Stimulated activated CD4-positive, alpha-beta T cell treated with anti-CD3 and anti-CD28 coated beads, Interleukin-1b, Interleukin-23, amount 100 ng/mL, for 1 hour (primary cell): ENCODE measurements around the gene SF3B3.

ENCODE experiments used
- DNase-seq, 2 donors: peaks; one replicate each; pipeline ENCODE4 v3.0.0-alpha.2; 2020; ENCODE audit warnings: low read depth in 2 of 2

The SF3B3 gene

DNA sequence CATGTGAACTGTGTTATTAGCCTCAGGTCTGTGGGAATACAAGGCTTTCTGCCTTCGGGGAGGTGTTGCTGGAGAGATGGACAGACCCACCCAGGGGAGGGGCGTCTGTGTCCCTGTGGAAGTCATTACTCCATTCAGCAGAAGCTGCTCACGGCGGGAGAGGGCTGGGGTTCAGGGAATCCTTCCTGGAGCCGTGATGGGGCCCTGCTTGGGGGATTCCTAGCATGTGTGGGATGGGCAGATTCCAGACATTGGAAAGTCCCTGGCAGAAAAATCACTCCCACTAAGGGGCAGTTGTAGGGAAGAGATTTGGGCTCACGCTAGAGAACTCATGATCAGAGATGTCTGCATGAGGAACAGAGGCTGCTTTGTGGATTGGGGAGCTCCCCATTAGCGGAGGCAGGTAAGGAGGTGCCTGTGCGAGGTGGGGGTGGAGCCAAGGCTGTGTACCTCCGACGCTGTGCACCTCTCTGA lies 66.4 kb downstream of the SF3B3 start:
- no peak for DNase-seq

DNA sequence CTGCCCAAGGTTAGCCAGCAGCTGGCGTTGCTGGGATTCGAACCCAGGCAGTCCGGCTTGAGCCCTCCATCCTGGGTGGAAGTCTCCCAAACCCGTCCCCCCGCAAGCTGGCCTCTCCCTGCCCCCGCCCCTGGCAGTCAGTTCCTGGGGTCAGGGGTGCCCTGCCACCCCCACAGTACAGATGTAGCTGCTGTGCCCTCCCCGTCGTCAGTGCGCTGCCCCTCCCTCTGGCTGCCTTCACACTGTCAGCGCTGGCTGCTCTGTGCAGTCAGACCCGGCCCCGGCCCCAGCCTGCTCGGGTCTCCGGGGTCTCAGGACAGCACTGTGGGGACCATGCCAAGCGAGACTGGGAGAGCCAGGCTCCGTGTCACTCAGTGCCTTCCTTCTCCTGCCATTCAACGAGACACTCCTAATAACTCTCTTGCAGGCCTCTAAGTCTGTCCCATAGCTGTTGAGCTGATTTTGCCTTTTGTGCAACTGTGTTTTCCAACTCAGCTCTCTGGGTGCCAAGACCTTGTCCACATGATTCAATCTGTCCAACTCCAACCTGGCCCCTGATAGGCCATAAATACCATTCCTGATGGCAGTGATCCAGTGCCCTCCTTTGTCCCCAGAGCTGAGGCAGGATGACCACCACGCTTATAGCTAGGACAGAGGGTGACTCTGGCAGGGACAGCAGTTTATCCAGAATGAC lies 67.3 kb downstream of the SF3B3 start:
- DNase-seq: no peak

DNA sequence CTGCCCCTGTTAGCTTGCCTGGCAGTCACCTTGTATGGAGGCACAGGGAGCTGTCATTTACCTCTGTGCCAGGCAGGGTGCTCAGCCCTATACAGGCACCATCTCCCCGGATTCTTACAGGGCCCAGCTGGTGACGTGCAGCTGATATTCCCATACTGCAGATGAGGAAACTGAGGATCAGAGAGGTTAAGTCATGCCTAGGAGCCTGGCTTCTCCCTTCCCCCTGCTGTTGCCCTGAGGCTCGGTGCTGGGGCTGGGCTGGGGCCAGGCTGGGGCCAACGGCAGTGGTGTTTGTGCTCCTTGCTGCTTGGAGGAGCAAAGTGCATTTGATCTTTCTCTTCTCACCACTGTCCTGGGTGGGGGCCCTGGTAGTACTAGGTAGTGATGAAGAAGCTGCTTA lies 68.0 kb downstream of the SF3B3 start:
- DNase-seq: no peak

DNA sequence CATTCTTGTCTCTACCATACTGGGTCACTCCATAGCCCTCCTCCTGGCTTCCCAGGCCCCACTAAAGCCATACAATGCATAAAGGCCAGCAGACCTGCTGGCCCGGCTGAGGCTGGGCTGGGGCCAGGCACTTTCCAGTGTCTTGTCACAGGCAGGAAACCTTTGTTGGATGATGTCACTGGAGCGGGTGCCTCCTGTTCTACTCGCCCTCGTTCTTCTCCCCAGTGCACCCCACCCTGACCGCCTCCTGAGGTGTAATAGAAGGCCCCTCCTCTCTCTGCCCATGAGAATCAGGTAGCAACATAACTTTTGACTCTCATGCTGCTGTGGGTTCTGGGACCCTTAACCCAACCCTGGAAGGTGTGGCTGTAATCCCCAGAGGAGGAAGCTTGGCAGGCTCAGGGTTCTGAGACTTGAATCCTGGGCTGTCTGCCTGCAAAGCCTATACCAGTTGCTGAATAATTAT lies 68.5 kb downstream of the SF3B3 start:
- no peak for DNase-seq

DNA sequence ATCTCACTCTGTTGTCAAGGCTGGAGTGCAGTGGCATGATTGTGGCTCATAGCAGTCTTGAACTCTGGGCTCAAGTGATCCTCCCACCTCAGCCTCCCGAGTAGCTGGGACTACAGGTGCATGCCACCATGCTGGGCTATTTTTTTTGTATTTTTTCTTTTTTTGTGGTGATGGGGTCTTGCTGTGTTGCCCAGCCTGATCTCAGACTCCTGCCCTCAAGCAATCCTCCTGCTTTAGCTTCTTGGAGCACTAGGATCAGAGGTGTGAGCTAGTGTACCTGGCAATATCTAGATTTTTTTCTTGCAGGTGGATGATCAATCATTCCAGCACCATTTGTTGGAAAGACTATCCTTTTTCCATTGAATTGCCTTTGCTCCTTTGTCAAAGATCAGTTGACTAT lies 69.9 kb downstream of the SF3B3 start:
- DNase-seq: no peak

DNA sequence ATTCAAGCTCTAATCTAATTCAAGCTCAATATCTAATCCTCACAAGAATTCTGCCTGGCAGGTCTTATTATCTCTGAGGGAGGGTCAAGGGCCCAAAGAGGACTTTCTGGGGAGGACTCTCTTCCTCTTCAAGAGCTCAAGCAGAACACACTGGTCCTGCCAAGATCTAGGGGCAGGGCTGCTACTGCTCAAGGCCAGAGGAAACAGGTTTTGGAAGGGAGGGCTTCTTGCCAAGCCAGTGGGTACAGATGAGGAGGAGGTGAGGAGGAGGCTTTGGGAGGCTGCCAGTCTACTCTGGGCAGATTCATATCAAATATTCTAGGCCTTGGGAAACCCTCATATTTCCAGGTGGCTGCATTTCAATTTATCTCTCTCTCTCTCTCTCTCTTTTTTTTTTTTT lies 71.0 kb downstream of the SF3B3 start:
- DNase-seq: no peak

DNA sequence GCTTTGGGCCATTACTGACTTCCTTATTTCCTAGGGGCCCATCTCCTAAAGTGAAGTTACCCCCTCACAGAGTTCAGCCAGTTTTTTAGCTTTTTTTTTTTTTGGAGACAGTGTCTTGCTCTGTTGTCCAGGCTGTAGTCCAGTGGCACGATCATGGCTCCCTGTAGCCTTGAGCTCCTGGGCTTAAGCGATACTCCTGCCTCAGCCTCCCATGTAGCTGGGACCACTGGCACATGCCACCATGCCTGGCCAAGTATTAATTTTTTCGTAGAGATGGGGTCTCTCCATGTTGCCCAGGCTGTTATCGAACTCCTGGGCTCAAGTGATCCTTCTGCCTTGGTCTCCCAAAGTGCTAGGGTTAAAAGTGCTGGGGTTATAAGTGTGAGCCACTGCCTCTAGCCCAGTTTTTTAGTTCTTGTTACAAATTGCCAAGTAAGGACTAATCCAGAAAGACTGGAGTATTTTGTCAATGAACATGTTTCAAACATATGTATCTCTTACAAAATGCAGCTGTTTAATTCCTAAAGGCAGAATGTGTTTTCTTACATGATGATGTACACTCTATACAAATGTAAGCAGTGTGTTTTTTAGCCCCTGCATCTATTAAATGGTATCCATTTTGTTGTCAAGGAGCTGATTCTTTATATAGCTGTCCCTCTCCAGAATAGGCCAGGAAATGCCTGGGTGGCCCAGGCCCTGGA lies 73.7 kb downstream of the SF3B3 start:
- DNase-seq: no peak

DNA sequence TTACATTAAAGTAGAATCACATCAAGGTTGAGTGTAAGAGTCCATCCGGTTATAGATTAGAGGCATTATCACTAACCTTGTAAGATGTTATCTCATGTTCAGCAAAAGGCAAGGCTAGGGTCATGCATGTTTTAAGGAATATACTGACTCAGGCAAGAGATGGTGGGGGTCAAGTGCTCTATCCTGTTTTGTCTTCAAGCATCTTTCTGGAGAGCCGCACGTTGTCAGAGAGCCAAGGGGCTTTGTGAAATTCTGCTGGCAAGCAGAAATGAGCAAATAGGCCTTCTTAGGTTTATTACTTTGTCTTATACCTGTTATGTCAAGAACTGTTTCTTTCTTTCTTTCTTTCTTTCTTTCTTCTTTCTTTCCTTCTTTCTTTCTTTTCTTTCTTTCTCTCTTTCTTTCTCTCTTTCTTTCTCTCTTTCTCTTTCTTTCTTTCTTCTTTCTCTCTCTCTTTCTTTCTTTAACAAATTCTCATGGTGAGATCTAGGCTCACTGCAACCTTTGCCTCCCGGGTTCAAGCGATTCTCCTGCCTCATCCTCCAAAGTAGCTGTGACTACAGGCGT lies 75.4 kb downstream of the SF3B3 start:
- DNase-seq: no peak

DNA sequence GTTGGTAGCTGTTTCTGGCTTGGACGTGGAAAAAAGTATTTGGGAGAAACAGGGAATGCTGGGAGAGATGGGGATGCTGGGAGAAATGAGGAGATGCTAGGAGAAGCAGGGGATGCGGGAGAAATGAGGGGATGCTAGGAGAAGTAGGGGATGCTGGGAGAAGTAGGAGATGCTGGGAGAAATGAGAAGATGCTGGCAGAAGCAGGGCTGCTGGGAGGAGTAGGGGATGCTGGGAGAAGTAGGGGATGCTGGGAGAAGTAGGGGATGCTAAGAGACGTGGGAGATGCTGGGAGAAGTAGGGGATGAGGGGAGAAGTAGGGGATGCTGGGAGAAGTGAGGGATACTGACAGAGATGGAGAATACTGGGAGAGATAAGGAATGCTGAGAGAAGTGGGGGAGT lies 77.1 kb downstream of the SF3B3 start:
- DNase-seq: no peak

DNA sequence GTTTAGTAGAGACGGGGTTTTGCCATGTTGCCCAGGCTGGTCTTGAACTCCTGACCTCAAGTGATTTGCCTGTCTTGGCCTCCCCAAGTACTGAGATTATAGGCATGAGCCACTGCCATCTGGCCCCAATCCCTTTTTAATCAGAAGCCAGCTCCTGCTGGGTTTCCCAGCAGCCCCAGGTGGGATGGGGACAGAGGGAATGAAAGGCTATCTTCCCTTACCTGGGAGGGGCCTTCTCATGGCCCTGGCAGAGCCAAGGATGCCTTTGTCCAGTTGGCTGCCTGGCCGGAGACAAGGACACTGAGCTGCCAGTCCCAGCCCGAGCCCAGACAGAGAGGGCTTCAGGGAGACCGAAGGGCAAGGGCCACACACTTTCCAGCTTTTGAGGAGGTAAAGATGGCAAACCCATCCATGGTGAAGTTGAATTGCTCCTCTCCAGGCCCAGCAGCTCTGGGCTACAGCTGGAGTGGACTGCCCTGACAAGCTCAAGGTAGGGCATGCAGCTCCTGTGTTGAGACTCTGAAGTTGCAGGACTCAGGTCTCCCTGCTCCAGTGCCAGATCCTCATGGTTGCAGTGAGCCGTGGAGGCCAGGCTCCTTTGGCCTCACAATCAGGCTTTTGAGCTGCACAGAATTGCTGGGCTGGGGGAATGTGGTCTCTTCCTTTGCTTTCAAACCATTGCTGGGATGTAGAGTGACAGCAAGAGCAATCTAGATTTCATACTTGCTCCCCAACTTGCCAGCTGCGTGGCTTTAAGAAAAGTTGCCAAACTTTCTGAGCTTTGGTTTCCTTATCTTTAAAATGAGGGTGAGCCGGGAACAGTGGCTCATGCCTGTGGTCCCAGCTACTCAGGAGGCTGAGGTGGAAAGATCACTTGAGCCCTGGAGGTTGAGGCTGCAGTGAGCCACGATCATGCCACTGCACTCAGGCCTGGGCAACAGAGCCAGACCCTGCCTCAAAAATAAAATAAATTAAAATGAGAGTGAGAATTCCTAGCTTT lies 78.3 kb downstream of the SF3B3 start:
- no peak for DNase-seq

DNA sequence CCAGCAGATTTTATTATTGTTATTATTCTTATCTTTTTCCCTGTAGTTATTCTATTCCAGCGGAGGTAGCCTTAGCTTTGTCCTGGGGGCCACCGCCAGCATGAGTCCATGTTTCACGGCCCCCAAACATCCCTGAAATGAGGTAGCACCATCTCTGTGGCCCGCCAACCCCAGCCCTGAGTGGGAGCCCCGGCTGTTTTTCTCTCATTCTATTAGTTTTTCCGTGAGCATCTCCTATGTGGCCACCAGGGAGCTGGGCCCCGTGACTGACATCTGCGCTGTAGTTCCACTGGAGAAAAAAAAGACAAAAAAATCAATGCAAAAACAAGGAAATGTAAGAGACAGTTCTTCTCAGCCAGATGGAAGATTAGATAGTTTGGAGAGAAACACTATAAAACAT lies 79.2 kb downstream of the SF3B3 start:
- DNase-seq: no peak

DNA sequence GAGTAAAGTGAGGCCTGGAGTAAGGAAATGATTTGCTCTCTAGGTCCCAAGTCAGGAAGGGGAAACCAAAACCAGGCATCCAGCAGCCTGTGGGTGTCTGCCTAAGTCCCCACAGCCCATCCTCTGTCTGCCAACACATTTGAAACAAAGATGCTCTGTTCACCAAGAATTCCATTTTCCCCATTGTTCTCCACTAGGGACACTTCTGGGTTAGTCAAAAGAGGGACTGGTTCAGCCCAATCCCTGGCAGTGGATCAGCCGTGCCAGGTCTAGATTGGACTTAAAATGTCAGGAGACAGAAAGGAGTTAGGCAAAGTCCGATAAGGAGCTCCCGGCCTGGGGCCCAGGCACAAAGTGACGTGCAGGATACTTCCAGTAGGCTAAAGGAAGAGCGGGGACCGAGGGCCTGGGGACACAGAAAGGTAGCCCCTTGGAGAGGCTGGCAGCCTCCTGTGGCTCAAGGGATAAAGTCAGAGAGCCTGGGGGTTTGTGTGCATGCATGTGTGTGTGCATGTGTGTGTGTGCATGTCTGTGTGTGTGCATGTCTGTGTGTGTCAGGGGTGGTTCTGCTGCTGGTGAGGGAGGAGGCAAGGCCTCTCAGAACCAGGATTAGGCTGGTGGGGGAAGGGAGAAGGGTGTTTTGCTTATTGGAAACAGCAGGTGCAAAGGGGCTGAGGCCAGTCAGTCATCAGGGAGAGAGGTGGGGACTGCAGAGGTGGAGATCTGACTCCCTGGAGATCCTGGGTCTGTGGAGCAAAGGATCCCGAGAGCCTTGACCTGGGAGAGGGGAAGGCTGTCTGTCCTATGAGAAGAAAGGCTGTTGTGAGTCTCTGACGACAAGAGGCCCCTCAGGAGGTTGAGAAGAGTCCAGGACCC lies 81.0 kb downstream of the SF3B3 start:
- no peak for DNase-seq

DNA sequence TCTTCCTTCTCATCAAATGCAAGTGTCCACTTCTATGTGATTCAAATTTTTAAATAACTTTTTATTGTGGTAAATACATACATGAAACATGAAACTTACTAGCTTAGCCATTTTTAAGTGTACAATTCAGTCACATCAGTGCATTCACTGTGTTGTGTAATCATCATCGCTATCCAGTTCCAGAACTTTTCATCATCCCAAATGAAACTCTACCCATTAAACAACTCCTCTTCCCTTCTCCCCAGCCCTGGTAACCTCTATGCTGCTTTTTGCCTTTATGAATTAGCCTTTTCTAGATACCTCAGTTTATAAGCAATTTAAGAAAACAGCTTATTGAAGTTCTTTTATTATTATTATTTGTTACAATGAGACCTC lies 81.7 kb downstream of the SF3B3 start:
- no peak for DNase-seq

DNA sequence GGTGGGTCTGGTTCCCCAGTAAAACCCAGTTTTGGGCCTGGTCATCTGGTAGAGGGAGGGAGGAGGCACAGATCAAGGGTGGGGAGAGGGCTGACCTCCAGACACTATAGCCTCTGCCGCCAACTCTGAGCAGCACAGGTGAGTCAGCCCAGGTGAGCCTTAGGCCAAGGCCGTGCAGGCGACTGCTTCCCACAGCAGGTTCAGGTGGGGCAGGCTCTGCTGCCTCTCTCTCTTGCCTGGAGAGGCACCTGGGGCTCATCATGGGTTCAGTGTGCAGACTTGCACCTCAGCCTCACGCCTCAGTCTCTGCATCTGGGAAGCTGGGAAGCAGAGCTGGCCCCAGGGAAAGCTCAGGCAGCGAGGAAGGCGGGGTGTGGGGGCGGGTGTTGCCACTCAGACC lies 84.9 kb downstream of the SF3B3 start:
- DNase-seq: no peak

DNA sequence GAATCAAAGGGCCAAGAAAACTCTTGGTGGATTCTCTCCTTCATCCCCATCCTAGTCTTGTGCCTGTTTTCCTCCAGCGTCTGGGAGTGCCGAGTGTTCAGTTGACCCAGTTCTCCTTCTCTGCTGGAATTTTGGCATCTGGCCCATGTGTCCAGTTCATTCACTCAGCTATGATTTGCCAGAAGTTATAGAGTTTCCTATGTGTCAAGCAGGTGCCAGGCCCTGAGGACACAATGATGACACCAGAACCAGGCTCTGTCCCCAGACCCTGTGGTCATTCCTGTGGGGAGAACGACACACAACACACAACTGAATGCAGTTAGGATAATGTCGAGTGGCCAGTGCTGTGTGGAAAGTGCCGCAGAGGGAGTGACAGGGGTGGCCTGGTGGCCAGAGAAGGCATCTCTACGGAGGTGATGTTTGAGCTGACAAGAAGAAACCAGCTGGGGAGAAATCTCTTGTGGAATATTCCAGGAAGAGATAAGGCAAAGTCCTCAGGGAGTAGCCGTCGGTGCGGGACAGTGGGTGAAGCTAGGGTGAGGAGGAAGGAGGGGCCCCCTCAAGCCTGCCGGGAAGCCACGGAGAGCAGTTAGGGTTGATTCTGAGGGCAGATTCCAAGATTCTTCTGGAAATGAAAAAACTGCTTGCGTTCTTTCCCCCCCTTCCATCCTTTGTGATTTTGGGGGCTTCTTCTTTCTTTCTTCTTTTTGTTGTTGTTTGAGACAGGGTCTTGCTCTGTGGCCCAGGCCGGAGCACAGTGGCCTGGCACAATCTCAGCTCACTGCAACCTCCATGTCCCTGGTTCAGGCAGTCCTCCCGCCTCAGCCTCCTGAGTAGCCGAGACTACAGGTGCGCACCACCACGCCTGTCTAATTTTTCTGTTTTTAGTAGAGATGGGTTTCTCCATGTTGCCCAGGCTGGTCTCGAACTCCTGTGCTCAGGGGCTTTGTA lies 86.9 kb downstream of the SF3B3 start:
- no peak for DNase-seq

DNA sequence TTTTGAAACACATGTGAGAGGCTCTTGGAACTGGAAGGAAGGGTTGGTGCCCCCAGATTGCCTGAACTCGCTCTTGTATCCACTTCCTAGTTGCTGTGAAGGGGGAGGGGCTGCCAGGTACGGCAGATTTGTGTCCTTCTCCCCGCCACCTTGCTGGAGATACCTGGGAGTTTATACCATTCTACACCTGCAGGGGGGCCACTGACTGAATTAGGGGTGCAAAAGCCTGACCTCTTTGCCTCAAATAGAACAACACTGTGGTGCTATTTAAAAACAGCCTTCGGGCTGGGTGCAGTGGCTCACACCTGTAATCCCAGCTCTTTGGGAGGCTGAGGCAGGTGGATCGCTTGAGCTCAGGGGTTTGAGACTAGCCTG lies 87.6 kb downstream of the SF3B3 start:
- DNase-seq: no peak

DNA sequence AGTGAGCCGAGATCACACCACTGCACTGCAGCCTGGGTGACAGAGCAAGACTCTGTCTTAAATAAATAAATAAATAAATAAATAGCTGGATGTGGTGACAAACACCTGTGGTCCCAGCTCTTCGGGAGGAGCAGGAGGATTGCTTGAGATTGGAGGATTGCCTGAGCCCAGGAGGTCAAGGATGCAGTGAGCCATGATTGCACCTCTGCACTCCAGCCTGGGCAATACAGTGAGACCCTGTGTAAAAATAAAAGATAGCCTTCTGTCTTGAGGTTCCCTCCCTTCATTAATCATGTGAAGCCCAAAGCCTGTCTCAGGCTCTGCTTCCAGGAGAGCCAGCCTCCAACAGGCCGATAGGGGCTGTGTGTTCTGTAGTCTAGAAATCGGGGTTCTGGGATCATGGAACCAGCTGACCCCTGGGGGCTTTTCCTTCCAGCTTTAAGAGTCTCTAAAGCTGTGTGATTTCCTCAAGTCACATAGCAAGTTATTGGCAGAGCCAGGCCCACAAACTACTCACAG lies 88.2 kb downstream of the SF3B3 start:
- DNase-seq: no peak

DNA sequence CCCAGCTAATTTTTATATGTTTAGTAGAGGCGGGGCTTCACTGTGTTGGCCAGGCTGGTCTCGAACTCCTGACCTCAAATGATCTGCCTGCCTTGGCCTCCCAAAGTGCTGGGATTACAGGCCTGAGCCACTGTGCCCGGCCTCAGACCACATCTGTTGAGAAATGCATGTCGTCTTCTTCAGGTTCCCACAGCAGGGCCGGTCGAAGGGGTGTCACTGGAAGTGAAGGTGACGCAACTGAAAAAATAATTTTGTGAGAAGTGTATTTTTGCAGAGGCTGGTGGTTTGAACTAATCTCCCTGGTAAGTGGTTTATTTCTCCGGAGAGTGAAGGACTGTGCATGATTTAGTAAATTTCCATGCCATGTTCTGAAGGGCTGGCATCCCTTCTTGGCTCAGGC lies 89.3 kb downstream of the SF3B3 start:
- DNase-seq: no peak

DNA sequence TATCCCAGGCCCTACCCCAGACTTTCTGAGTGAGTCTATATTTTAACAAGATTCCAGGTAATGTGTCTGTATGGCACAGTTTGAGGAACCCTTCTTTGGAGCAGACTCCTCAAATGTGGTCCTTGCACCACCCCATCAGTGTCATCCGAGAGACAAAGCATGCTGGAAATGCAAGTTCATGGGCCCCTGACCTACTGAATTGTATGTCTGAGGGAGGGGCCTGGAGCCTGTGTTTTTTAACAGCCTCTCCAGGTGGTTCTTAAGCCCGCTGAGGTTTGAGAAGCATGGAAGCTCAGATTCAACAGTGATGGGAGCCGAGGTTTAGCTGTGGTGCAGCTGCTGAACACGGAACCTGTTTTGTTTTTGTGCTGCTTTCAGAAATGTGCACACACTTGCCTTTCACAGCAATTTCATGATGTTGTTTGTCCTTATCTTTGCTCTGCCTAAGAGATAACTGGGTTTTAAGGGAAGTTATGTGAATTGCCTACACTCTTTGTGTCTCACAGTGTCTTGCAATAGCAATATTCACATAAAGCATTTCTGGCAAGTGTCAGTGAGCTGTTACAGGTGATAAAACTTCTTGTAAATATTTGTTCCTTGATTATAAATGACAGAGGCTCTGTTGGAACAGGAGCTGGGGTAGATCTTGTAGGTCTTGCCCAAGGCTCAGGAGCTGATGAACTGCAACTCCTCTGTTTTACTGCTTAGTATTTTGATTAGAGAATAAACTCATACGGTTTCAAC lies 90.8 kb downstream of the SF3B3 start:
- no peak for DNase-seq
